Nephron progenitor cell (in vitro differentiated cells): ENCODE measurements around the gene TRAF3IP3.

Experiments
- DNase-seq: peaks from one replicate; pipeline ENCODE4 v3.0.0; 2021
- H3K27ac Mint-ChIP-seq: 2 replicates; pipeline ENCODE4 v1.8.0; 2021; ENCODE audit warnings: mild to moderate bottlenecking, moderate library complexity, mixed read lengths
- H3K27me3 Mint-ChIP-seq: 2 replicates; pipeline ENCODE4 v1.8.0; 2021; ENCODE audit warnings: mild to moderate bottlenecking, low read depth, mixed read lengths; ENCODE audit not compliant: poor library complexity
- H3K36me3 Mint-ChIP-seq: 2 replicates; pipeline ENCODE4 v1.8.0; 2021; ENCODE audit warnings: low read depth, mixed read lengths
- H3K4me1 Mint-ChIP-seq: 2 replicates; pipeline ENCODE4 v1.8.0; 2021; ENCODE audit warnings: mixed read lengths
- H3K4me3 Mint-ChIP-seq: 2 replicates; pipeline ENCODE4 v1.8.0; 2021; ENCODE audit warnings: mild to moderate bottlenecking, moderate library complexity, mixed read lengths
- H3K9me3 Mint-ChIP-seq: 2 replicates; pipeline ENCODE4 v1.8.0; 2021; ENCODE audit warnings: mild to moderate bottlenecking, moderate library complexity, mixed read lengths
- TF ChIP-seq, protein P1 (sequence below): fragments of 200-600 bp; sonication (generic); IDR thresholded peaks from 2 replicates; pipeline ENCODE4 v1.5.0; 2021; ENCODE audit warnings: antibody characterized with exemption

TRAF3IP3 gene

DNA sequence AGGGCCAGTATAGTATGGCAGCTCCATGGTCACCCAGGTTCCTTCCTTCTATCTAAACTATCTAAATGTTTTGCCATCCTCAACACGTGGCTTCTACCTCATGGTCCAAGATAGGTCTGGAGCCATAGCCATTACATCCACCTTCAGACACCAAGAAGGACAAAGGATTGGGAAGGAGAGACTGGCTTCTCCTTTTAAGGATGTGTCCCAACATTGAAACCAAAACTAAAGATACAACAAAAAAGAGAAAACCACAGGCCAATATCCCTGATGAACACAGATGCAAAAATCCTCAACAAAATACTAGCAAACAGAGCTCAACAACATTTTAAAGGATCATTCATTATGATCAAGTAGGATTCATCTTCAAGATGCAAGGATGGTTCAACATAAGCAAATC lies 26.4 kb upstream of the TRAF3IP3 start:
- peaks cover 7% of the 10 kb centered on the region for H3K27me3 Mint-ChIP-seq
- DNase-seq, result no peak
- no peak overlapping the region for H3K4me3 Mint-ChIP-seq
- H3K4me1 Mint-ChIP-seq, result no peaks in the 10 kb centered on the region
- no peaks in the 10 kb centered on the region for H3K9me3 Mint-ChIP-seq
- H3K27ac Mint-ChIP-seq, result no peak overlapping the region
- TF ChIP-seq, protein P1, sequence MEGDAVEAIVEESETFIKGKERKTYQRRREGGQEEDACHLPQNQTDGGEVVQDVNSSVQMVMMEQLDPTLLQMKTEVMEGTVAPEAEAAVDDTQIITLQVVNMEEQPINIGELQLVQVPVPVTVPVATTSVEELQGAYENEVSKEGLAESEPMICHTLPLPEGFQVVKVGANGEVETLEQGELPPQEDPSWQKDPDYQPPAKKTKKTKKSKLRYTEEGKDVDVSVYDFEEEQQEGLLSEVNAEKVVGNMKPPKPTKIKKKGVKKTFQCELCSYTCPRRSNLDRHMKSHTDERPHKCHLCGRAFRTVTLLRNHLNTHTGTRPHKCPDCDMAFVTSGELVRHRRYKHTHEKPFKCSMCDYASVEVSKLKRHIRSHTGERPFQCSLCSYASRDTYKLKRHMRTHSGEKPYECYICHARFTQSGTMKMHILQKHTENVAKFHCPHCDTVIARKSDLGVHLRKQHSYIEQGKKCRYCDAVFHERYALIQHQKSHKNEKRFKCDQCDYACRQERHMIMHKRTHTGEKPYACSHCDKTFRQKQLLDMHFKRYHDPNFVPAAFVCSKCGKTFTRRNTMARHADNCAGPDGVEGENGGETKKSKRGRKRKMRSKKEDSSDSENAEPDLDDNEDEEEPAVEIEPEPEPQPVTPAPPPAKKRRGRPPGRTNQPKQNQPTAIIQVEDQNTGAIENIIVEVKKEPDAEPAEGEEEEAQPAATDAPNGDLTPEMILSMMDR, result no peak
- no peaks in the 10 kb centered on the region for H3K36me3 Mint-ChIP-seq

DNA sequence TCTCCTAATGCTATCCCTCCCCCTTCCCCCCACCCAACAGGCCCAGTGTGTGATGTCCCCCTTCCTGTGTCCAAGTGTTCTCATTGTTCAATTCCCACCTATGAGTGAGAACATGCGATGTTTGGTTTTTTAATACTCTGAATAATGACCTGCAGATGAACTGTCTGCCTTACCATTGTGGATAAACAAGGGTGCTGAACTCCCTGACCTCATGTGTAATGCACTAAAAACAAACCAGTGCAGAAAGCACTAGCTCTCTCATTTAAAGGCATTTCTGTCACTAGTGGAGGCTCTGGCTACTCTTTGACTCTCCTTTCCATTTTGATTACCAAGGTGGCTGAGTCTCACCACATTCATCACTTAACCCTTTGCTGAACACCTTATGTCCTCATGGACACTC lies 23.1 kb upstream of the TRAF3IP3 start:
- Mint-ChIP-seq H3K36me3 (no peaks in the 10 kb centered on the region), H3K4me3 (no peak overlapping the region), H3K27me3 (peaks cover 20% of the 10 kb centered on the region), H3K9me3 (no peaks in the 10 kb centered on the region), H3K4me1 (no peaks in the 10 kb centered on the region), H3K27ac (no peak overlapping the region)
- TF ChIP-seq, protein P1, result no peak
- no peak for DNase-seq

DNA sequence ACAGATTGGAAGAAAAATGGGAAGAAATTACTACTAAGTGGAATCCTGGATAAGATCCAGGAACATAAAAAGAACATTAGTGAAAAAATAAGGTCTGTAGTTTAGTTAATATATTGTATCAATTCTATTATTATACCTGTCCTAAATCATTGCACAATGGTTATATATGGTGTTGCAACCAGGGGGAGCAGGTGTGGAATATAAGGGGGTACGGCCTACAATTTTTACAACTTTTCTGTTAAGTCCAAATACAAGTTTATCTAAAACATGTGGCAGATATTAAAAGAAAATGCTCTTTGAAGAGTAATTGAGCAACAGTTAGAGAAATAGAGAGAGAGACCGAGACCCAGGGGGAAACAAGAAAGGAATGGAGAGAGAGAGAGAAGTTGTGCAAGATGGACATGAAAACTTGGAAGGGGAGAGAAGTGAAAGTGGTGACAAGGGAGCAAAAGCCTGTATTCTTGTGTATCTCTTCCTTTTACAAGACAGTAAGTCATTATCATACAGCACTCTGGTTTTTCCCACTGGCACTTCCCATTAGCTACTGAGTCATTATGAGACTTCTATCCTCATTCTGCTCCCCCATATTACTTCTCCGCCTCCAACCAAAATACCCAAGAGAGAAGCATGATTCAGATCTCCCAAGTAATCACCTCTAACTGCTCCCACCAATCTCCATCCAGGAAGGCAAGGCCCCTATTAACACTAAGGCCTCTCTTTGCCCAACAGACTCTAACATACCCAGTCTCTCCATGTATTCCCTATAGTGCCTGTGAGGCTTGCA lies 22.3 kb upstream of the TRAF3IP3 start:
- no peak overlapping the region for H3K27ac Mint-ChIP-seq
- H3K27me3 Mint-ChIP-seq, result peaks cover 20% of the 10 kb centered on the region
- no peaks in the 10 kb centered on the region for H3K9me3 Mint-ChIP-seq
- no peaks in the 10 kb centered on the region for H3K36me3 Mint-ChIP-seq
- no peak overlapping the region for H3K4me3 Mint-ChIP-seq
- TF ChIP-seq, protein P1, result no peak
- no peak for DNase-seq
- no peaks in the 10 kb centered on the region for H3K4me1 Mint-ChIP-seq

DNA sequence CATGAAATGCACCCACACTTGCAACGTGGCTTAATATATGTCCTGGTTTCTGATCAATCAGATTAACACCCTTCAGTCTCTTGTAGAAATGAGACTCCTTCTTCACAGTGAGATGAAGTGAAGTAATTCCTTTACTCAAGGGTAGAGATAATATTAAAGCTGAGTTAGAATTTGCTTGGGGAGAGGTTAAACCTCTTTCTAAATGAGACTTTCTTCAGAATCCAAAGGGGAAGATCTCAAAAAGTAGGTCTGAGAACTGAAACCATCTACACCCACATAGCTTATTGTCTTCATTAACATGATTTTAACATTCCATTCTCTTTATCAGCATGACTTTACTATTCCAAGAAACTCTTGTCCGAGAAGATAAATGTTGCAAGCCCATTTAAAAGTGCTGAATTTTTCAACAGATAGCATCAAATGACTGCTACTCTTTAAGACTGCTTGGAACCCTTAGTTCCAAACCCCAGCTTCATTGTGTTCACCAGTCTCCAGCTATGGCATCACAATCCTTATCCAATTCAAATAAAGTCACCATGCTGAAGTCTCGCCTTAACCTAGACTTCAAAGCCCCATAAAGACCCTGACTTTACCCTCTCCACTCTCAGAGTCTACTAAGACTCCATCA lies 19.2 kb upstream of the TRAF3IP3 start:
- TF ChIP-seq, protein P1, result no peak
- DNase-seq, result no peak
- no peaks in the 10 kb centered on the region for H3K4me1 Mint-ChIP-seq

DNA sequence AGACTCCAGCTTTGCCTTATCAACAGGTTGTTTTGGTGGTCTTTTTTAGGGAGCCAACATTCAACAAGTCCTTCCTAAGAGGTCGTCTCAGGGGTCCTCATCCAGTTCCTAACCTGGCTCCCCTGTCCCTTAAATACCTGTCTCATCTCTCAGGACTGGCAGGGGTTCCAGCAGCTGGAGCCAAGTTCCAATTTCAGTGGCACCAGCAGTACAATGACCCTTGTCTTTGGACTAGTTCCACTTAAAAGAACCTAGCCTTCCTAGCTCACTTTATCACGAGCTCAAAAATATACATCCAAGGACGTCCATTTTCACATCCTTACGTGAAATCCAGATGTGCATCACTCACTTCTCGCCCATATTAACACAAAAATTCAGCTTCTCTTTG lies 18.7 kb upstream of the TRAF3IP3 start:
- no peaks in the 10 kb centered on the region for H3K36me3 Mint-ChIP-seq
- no peak overlapping the region for H3K27ac Mint-ChIP-seq
- TF ChIP-seq, protein P1, result no peak
- no peaks in the 10 kb centered on the region for H3K9me3 Mint-ChIP-seq
- no peak overlapping the region for H3K4me3 Mint-ChIP-seq
- DNase-seq, result no peak
- peaks cover 21% of the 10 kb centered on the region for H3K27me3 Mint-ChIP-seq
- no peaks in the 10 kb centered on the region for H3K4me1 Mint-ChIP-seq

More for the DNA sequence above, 19.2 kb upstream of the TRAF3IP3 start:
- Mint-ChIP-seq H3K27me3 (peaks cover 18% of the 10 kb centered on the region), H3K27ac (no peak overlapping the region), H3K36me3 (no peaks in the 10 kb centered on the region), H3K4me3 (no peak overlapping the region), H3K9me3 (no peaks in the 10 kb centered on the region)

DNA sequence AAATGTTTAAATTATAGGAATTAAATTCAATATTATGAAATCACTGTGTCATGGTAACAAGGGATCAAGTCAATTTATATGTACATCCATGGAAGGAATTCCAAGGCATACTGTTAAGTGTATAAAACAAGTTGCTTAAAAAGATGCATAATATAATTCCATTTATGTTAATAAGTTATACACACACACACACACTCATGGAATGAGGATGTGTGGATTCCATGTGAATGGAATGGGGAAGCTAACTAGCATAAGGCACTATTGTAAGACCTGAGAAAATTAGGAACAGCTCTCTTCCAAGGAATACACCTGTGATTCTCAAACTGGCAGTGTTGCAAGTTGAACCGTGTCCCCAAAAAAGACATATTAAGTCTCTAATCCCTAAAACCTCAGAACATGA lies 17.6 kb upstream of the TRAF3IP3 start:
- Mint-ChIP-seq H3K9me3 (no peaks in the 10 kb centered on the region), H3K4me3 (no peak overlapping the region), H3K4me1 (no peaks in the 10 kb centered on the region)

More for the DNA sequence above, 17.6 kb upstream of the TRAF3IP3 start:
- TF ChIP-seq, protein P1, result no peak
- H3K27ac Mint-ChIP-seq, result no peak overlapping the region
- DNase-seq, result no peak
- H3K36me3 Mint-ChIP-seq, result no peaks in the 10 kb centered on the region
- H3K27me3 Mint-ChIP-seq, result peaks cover 24% of the 10 kb centered on the region
